SK-N-SH (cell line): ENCODE measurements around the gene BFSP2. TPM values are rescaled to one million over a fixed set of nuclear protein-coding genes. Genes with fewer than 3 reads are reported as not detected.

Experiments
- CTCF ChIA-PET: fragments of 300-600, 350-600 bp; formaldehyde crosslinking; extraction: SDS; loops from one replicate; lab custom pipeline; 2021; lab: Yijun Ruan, JAX
- POLR2A ChIA-PET: fragments of 350-600 bp; sonication (Branson Sonifier 250); formaldehyde crosslinking; extraction: SDS; loops from one replicate; lab custom pipeline; 2020; ENCODE audit warnings: antibody characterized with exemption, inconsistent platforms; lab: Yijun Ruan, JAX
- DNase-seq: peaks from one replicate; pipeline ENCODE4 v3.0.0; 2012
- H2AFZ ChIP-seq: fragments of 200-600 bp; sonication (generic); 2 replicates; pipeline ENCODE4 v1.8.1; 2016; ENCODE audit warnings: antibody characterized with exemption, mild to moderate bottlenecking, low read depth
- H3F3A ChIP-seq: fragments of 200-600 bp; sonication (generic); replicated peaks from 2 replicates; pipeline ENCODE3; 2016; ENCODE audit warnings: antibody characterized with exemption, mild to moderate bottlenecking; ENCODE audit not compliant: insufficient read depth
- H3K27ac ChIP-seq, 2 experiments: fragments of 200-500 bp in 1 of 2; fragments of 200-600 bp in 1 of 2; sonication (Bioruptor generic) in 1 of 2; sonication (generic), shearing (Covaris generic) in 1 of 2; 2 replicates each; pipeline versions ENCODE4 v1.5.1 to v1.6.1; 2014 to 2016; ENCODE audit warnings: low read depth in 2 of 2, inconsistent platforms in 1 of 2, low read length in 1 of 2, mild to moderate bottlenecking in 1 of 2, mixed read lengths in 1 of 2
- H3K27me3 ChIP-seq: fragments of 200-600 bp; sonication (generic), shearing (Covaris generic); 2 replicates; pipeline ENCODE4 v1.6.1; 2016; ENCODE audit warnings: mixed run types; ENCODE audit not compliant: insufficient read depth
- H3K36me3 ChIP-seq, 2 experiments: fragments of 200-500 bp in 1 of 2; fragments of 200-600 bp in 1 of 2; sonication (Bioruptor generic) in 1 of 2; sonication (generic) in 1 of 2; replicated peaks in 1 of 2; 2 replicates each; pipeline versions ENCODE3 to v1.5.1; 2014 to 2016; ENCODE audit warnings: low read length in 1 of 2, mild to moderate bottlenecking in 1 of 2; ENCODE audit not compliant: insufficient read depth in 2 of 2, control insufficient read depth in 1 of 2
- H3K4me1 ChIP-seq, 2 experiments: fragments of 200-500 bp in 1 of 2; fragments of 200-600 bp in 1 of 2; sonication (Bioruptor generic) in 1 of 2; sonication (generic), shearing (Covaris generic) in 1 of 2; 2 replicates each; pipeline versions ENCODE4 v1.5.1 to v1.6.1; 2014 to 2016; ENCODE audit warnings: low read depth in 1 of 2, low read length in 1 of 2, mixed run types in 1 of 2; ENCODE audit not compliant: insufficient read depth in 2 of 2, control insufficient read depth in 1 of 2
- H3K4me2 ChIP-seq: fragments of 200-600 bp; sonication (generic), shearing (Covaris generic); 2 replicates; pipeline ENCODE4 v1.6.1; 2017; ENCODE audit warnings: mixed run types
- H3K4me3 ChIP-seq, 2 experiments: fragments of 200-500 bp in 1 of 2; fragments of 200-600 bp in 1 of 2; sonication (Bioruptor generic) in 1 of 2; sonication (generic), shearing (Covaris generic) in 1 of 2; 2 replicates each; pipeline versions ENCODE4 v1.5.1 to v1.8.1; 2014 to 2016; ENCODE audit warnings: low read depth in 2 of 2, inconsistent platforms in 1 of 2, low read length in 1 of 2, mild to moderate bottlenecking in 1 of 2, mixed read lengths in 1 of 2, moderate library complexity in 1 of 2
- H3K79me2 ChIP-seq: fragments of 200-600 bp; sonication (generic); 2 replicates; pipeline ENCODE4 v1.8.1; 2017; ENCODE audit warnings: mild to moderate bottlenecking; ENCODE audit not compliant: insufficient read depth
- H3K9ac ChIP-seq: fragments of 200-600 bp; sonication (generic); 2 replicates; pipeline ENCODE4 v1.6.1; 2017; ENCODE audit warnings: mixed run types
- H3K9me2 ChIP-seq: fragments of 200-600 bp; sonication (generic); 2 replicates; pipeline ENCODE4 v1.6.1; 2017; ENCODE audit warnings: mixed run types
- H3K9me3 ChIP-seq: fragments of 200-600 bp; sonication (generic); 2 replicates; pipeline ENCODE4 v1.6.1; 2017; ENCODE audit warnings: mixed run types, mild to moderate bottlenecking, moderate library complexity
- H4K20me1 ChIP-seq: fragments of 200-600 bp; sonication (generic); 2 replicates; pipeline ENCODE4 v1.6.1; 2017; ENCODE audit warnings: mild to moderate bottlenecking, mixed run types; ENCODE audit not compliant: insufficient read depth
- CHD2 ChIP-seq: fragments of 150-350 bp; IDR thresholded peaks from 2 replicates; pipeline ENCODE4 v1.6.1; 2018; ENCODE audit warnings: low read length; ENCODE audit not compliant: partially characterized antibody
- EP300 ChIP-seq, 2 experiments: IDR thresholded peaks; 2 replicates each; pipeline versions ENCODE4 v1.4.0 to v1.6.1; 2012; ENCODE audit warnings: borderline replicate concordance in 1 of 2, low read depth in 1 of 2, low read length in 1 of 2
- EZH2phosphoT487 ChIP-seq: fragments of 200-600 bp; sonication (generic); IDR thresholded peaks from 2 replicates; pipeline ENCODE4 v1.6.1; 2017; ENCODE audit warnings: low read depth, mixed run types, mild to moderate bottlenecking, antibody characterized with exemption, moderate library complexity, borderline replicate concordance
- MXI1 ChIP-seq: IDR thresholded peaks from 2 replicates; pipeline ENCODE4 v1.6.1; 2012; ENCODE audit warnings: mild to moderate bottlenecking, low read depth, low read length, improper control_type of control experiment
- NFIC ChIP-seq: IDR thresholded peaks from 2 replicates; pipeline ENCODE4 v1.4.0; 2012; ENCODE audit warnings: borderline replicate concordance
- NRF1 ChIP-seq: IDR thresholded peaks from 2 replicates; pipeline ENCODE4 v1.6.1; 2012; ENCODE audit warnings: low read depth, mild to moderate bottlenecking, low read length
- RFX5 ChIP-seq: IDR thresholded peaks from 2 replicates; pipeline ENCODE4 v1.6.1; 2012; ENCODE audit warnings: mild to moderate bottlenecking, improper control_type of control experiment, low read length
- SIN3A ChIP-seq: IDR thresholded peaks from 2 replicates; pipeline ENCODE4 v1.6.1; 2012; ENCODE audit warnings: low read depth, mild to moderate bottlenecking, low read length, moderate library complexity, borderline replicate concordance
- TAF1 ChIP-seq: IDR thresholded peaks from 2 replicates; pipeline ENCODE4 v1.6.1; 2012; ENCODE audit warnings: low read depth, mild to moderate bottlenecking, low read length, moderate library complexity, borderline replicate concordance
- WGBS: methylation state at CpG from one replicate; pipeline ENCODE4 v1.1.6; 2017; ENCODE audit warnings: low lambda C conversion rate; 5-methylcytosine and 5-hydroxymethylcytosine counted together
- polyA plus RNA-seq, 3 experiments: library from polyadenylated mRNA; depleted of rRNA; stranded (reverse); fragments of >200 nt; gene quantifications; 2 replicates each; pipeline ENCODE4 v1.2.3, GENCODE V29; 2012
- TF ChIP-seq, protein P1 (sequence below): IDR thresholded peaks from 2 replicates; pipeline ENCODE4 v1.4.0; 2012; ENCODE audit warnings: low read depth, borderline replicate concordance
- TF ChIP-seq, protein P2 (sequence below): fragments of 150-350 bp; IDR thresholded peaks from 2 replicates; pipeline ENCODE4 v1.6.1; 2017; ENCODE audit warnings: antibody characterized with exemption, low read length, low read depth, borderline replicate concordance
- TF ChIP-seq, protein P3 (sequence below): IDR thresholded peaks from 2 replicates; pipeline ENCODE4 v1.4.0; 2012; ENCODE audit warnings: low read depth, borderline replicate concordance
- TF ChIP-seq, protein P4 (sequence below): IDR thresholded peaks from 2 replicates; pipeline ENCODE4 v1.6.1; 2012; ENCODE audit warnings: mild to moderate bottlenecking, low read depth, low read length, moderate library complexity

BFSP2 gene
- polyA plus RNA-seq, 1 of the 3 experiments (the other 2 are of a cell fraction): not detected

DNA sequence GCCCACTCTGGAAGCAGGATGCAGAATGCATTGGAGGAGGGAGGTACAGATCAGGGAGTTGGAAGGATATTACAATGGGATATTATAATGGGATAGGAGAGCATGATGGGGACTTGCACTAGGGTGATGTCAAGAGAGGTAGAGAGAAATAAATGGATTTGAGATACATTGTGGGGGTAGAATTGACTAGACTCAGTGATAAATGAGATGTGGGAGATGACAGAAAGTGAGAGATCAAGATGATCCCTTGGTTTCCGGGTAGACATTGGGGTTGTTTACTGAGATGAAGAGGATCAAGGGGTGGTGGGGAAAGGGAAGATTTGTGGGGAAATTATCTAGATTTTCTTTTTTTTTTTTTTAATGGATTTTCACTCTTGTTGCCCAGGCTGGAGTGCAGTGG lies 42.7 kb downstream of the BFSP2 start:
- Histone ChIP-seq H3K9ac (no peak overlapping the region), H3F3A (no peaks in the 10 kb centered on the region), H3K4me3 (no peak overlapping the region), H3K79me2 (no peaks in the 10 kb centered on the region), H3K27ac (no peak overlapping the region), H3K27me3 (no peaks in the 10 kb centered on the region), H2AFZ (no peak overlapping the region), H3K9me2 (no peaks in the 10 kb centered on the region), H4K20me1 (no peaks in the 10 kb centered on the region), H3K36me3 (no peaks in the 10 kb centered on the region), H3K4me2 (no peak overlapping the region), H3K9me3 (no peaks in the 10 kb centered on the region), H3K4me1 (no peaks in the 10 kb centered on the region; a peak in 1 of 4 replicates)
- TF ChIP-seq NFIC (no peak), CHD2 (no peak), EZH2phosphoT487 (no peak), RFX5 (no peak), MXI1 (no peak), NRF1 (no peak), EP300 (IDR thresholded peaks at IDR 0.05; ENCODE audit: borderline replicate concordance in 1 of 2, low read depth in 1 of 2, low read length in 1 of 2) (no peak), SIN3A (no peak), TAF1 (no peak)
- TF ChIP-seq, protein P1, sequence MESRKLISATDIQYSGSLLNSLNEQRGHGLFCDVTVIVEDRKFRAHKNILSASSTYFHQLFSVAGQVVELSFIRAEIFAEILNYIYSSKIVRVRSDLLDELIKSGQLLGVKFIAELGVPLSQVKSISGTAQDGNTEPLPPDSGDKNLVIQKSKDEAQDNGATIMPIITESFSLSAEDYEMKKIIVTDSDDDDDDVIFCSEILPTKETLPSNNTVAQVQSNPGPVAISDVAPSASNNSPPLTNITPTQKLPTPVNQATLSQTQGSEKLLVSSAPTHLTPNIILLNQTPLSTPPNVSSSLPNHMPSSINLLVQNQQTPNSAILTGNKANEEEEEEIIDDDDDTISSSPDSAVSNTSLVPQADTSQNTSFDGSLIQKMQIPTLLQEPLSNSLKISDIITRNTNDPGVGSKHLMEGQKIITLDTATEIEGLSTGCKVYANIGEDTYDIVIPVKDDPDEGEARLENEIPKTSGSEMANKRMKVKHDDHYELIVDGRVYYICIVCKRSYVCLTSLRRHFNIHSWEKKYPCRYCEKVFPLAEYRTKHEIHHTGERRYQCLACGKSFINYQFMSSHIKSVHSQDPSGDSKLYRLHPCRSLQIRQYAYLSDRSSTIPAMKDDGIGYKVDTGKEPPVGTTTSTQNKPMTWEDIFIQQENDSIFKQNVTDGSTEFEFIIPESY: no peak
- TF ChIP-seq, protein P2, sequence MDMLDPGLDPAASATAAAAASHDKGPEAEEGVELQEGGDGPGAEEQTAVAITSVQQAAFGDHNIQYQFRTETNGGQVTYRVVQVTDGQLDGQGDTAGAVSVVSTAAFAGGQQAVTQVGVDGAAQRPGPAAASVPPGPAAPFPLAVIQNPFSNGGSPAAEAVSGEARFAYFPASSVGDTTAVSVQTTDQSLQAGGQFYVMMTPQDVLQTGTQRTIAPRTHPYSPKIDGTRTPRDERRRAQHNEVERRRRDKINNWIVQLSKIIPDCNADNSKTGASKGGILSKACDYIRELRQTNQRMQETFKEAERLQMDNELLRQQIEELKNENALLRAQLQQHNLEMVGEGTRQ: no peak
- TF ChIP-seq, protein P3, sequence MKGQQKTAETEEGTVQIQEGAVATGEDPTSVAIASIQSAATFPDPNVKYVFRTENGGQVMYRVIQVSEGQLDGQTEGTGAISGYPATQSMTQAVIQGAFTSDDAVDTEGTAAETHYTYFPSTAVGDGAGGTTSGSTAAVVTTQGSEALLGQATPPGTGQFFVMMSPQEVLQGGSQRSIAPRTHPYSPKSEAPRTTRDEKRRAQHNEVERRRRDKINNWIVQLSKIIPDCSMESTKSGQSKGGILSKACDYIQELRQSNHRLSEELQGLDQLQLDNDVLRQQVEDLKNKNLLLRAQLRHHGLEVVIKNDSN: no peak
- TF ChIP-seq, protein P4, sequence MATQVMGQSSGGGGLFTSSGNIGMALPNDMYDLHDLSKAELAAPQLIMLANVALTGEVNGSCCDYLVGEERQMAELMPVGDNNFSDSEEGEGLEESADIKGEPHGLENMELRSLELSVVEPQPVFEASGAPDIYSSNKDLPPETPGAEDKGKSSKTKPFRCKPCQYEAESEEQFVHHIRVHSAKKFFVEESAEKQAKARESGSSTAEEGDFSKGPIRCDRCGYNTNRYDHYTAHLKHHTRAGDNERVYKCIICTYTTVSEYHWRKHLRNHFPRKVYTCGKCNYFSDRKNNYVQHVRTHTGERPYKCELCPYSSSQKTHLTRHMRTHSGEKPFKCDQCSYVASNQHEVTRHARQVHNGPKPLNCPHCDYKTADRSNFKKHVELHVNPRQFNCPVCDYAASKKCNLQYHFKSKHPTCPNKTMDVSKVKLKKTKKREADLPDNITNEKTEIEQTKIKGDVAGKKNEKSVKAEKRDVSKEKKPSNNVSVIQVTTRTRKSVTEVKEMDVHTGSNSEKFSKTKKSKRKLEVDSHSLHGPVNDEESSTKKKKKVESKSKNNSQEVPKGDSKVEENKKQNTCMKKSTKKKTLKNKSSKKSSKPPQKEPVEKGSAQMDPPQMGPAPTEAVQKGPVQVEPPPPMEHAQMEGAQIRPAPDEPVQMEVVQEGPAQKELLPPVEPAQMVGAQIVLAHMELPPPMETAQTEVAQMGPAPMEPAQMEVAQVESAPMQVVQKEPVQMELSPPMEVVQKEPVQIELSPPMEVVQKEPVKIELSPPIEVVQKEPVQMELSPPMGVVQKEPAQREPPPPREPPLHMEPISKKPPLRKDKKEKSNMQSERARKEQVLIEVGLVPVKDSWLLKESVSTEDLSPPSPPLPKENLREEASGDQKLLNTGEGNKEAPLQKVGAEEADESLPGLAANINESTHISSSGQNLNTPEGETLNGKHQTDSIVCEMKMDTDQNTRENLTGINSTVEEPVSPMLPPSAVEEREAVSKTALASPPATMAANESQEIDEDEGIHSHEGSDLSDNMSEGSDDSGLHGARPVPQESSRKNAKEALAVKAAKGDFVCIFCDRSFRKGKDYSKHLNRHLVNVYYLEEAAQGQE: no peak
- ChIA-PET POLR2A (no interaction called here), CTCF (interaction anchor here (0.7 kb wide), 1 partner anchor 136 kb away, joined by 3 read pairs; no protein-coding TSS in a partner anchor)
- no peak for DNase-seq
- 97% methylated on average over 1 of the region's 1 CpG for WGBS
